HEK293 (cell line): Measurements from ENCODE around the gene EPN1.

ENCODE experiments used
- BCL11A ChIP-seq: fragments of 450-650 bp; formaldehyde crosslinking; IDR thresholded peaks from 2 replicates; pipeline ENCODE4 v1.5.1; 2016; ENCODE audit warnings: low read depth, missing biosample characterization, missing genetic modification characterization
- TCF7L2 ChIP-seq: IDR thresholded peaks from 2 replicates; pipeline ENCODE4 v1.6.1; 2011; ENCODE audit warnings: low read depth, mild to moderate bottlenecking, inconsistent platforms, low read length, moderate library complexity, borderline replicate concordance
- ZIC2 ChIP-seq: fragments of 450-650 bp; formaldehyde crosslinking; IDR thresholded peaks from 2 replicates; pipeline ENCODE4 v1.5.1; 2016; ENCODE audit warnings: missing biosample characterization, missing genetic modification characterization
- ZNF423 ChIP-seq: fragments of 450-650 bp; formaldehyde crosslinking; IDR thresholded peaks from 2 replicates; pipeline ENCODE4 v1.5.1; 2016; ENCODE audit warnings: missing biosample characterization, missing genetic modification characterization
- ZNF561 ChIP-seq: fragments of 450-650 bp; IDR thresholded peaks from 2 replicates; pipeline ENCODE4 v1.5.1; 2018; ENCODE audit warnings: missing biosample characterization, missing genetic modification characterization, borderline replicate concordance
- ZNF707 ChIP-seq: fragments of 450-650 bp; formaldehyde crosslinking; IDR thresholded peaks from 2 replicates; pipeline ENCODE4 v1.5.1; 2016; ENCODE audit warnings: missing biosample characterization, missing genetic modification characterization
- ZNF777 ChIP-seq: fragments of 450-650 bp; formaldehyde crosslinking; IDR thresholded peaks from 2 replicates; pipeline ENCODE4 v1.5.1; 2017; ENCODE audit warnings: missing biosample characterization, missing genetic modification characterization, borderline replicate concordance
- ZNF830 ChIP-seq: fragments of 450-650 bp; IDR thresholded peaks from 2 replicates; pipeline ENCODE4 v1.5.0; 2018; ENCODE audit warnings: missing biosample characterization, missing genetic modification characterization, low read depth, mild to moderate bottlenecking, moderate library complexity
- ZSCAN16 ChIP-seq: fragments of 450-650 bp; formaldehyde crosslinking; IDR thresholded peaks from 2 replicates; pipeline ENCODE4 v1.5.1; 2016; ENCODE audit warnings: missing biosample characterization, missing genetic modification characterization
- TF ChIP-seq, protein P1 (sequence below): fragments of 450-650 bp; formaldehyde crosslinking; IDR thresholded peaks from 2 replicates; pipeline ENCODE4 v1.5.1; 2016; ENCODE audit warnings: missing biosample characterization, missing genetic modification characterization
- TF ChIP-seq, protein P2 (sequence below): fragments of 450-650 bp; formaldehyde crosslinking; IDR thresholded peaks from 2 replicates; pipeline ENCODE4 v1.5.1; 2016; ENCODE audit warnings: missing biosample characterization, missing genetic modification characterization

DNA sequence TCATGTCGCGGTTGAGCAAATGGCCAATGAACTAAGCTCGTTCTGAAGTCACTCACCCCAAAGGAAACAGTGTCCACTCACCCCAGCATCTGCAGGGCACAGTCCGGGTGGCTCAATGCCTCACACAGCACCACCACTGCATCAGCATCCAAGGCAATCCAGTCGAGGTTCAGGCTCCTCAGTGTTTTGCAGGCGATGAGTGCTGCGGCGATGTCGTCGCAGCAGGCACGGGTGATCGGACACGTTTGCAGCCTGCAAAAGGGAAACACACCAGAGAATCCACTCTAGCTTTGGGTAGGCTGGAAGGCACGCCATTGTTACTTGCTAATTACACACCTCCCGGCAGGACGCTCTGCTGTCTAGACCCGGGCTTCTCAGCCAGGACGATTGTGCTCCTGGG lies 36.7 kb downstream of the EPN1 start:
- TF ChIP-seq, protein P1, sequence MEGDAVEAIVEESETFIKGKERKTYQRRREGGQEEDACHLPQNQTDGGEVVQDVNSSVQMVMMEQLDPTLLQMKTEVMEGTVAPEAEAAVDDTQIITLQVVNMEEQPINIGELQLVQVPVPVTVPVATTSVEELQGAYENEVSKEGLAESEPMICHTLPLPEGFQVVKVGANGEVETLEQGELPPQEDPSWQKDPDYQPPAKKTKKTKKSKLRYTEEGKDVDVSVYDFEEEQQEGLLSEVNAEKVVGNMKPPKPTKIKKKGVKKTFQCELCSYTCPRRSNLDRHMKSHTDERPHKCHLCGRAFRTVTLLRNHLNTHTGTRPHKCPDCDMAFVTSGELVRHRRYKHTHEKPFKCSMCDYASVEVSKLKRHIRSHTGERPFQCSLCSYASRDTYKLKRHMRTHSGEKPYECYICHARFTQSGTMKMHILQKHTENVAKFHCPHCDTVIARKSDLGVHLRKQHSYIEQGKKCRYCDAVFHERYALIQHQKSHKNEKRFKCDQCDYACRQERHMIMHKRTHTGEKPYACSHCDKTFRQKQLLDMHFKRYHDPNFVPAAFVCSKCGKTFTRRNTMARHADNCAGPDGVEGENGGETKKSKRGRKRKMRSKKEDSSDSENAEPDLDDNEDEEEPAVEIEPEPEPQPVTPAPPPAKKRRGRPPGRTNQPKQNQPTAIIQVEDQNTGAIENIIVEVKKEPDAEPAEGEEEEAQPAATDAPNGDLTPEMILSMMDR (tag by site-specific recombination) = no peak
- TF ChIP-seq TCF7L2 (no peak), ZIC2 (tag by site-specific recombination) (no peak), ZNF561 (no peak), ZNF777 (tag by site-specific recombination) (no peak), ZSCAN16 (tag by site-specific recombination) (no peak), ZNF423 (tag by site-specific recombination) (no peak), ZNF707 (tag by site-specific recombination) (no peak), BCL11A (tag by site-specific recombination) (no peak), ZNF830 (tag by site-specific recombination) (no peak)
- TF ChIP-seq, protein P2, sequence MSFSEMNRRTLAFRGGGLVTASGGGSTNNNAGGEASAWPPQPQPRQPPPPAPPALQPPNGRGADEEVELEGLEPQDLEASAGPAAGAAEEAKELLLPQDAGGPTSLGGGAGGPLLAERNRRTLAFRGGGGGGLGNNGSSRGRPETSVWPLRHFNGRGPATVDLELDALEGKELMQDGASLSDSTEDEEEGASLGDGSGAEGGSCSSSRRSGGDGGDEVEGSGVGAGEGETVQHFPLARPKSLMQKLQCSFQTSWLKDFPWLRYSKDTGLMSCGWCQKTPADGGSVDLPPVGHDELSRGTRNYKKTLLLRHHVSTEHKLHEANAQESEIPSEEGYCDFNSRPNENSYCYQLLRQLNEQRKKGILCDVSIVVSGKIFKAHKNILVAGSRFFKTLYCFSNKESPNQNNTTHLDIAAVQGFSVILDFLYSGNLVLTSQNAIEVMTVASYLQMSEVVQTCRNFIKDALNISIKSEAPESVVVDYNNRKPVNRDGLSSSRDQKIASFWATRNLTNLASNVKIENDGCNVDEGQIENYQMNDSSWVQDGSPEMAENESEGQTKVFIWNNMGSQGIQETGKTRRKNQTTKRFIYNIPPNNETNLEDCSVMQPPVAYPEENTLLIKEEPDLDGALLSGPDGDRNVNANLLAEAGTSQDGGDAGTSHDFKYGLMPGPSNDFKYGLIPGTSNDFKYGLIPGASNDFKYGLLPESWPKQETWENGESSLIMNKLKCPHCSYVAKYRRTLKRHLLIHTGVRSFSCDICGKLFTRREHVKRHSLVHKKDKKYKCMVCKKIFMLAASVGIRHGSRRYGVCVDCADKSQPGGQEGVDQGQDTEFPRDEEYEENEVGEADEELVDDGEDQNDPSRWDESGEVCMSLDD (tag by site-specific recombination) = no peak
